ENCODE measurements around the gene SYNGAP1. TPM values are rescaled to one million over a fixed set of nuclear protein-coding genes. Genes with fewer than 3 reads are reported as not detected.

Gene SYNGAP1
- total RNA-seq, 1 experiment from 2014 or later, result 18.3 TPM

GRCh38 chr6:33451606-33452005 is 31.7 kb downstream of the SYNGAP1 start:
- H3K4me1 ChIP-seq, result no peaks in the 10 kb centered on the region
- CTCF ChIA-PET, result interaction anchor here (0.9 kb wide), 1 partner anchor 169 kb away, joined by 3 read pairs; no protein-coding TSS in a partner anchor
- intact Hi-C loops (cut with micrococcal nuclease; ENCODE audit: unreplicated experiment), result no loop called here
- H3K36me3 Mint-ChIP-seq (ENCODE audit: insufficient read depth, unreplicated experiment), result peaks cover 13% of the 10 kb centered on the region
- no TSS peak for BruUV-seq (replicated peaks)
- H3K9me3 Mint-ChIP-seq (ENCODE audit: unreplicated experiment), result no peaks in the 10 kb centered on the region
- POLR2A ChIA-PET, result no interaction called here
- no peaks in the 10 kb centered on the region for H3K27me3 ChIP-seq (replicated peaks; ENCODE audit: control insufficient read depth, insufficient read depth, low read length)
- no peaks in the 10 kb centered on the region for H3K9me3 ChIP-seq
- no peak overlapping the region for H3K4me3 ChIP-seq (ENCODE audit: low read depth, low read length)
- H3K4me3 Mint-ChIP-seq (ENCODE audit: unreplicated experiment), result no peak overlapping the region
- DNase-seq, result no peak
- no peak overlapping the region for H3K27ac Mint-ChIP-seq (ENCODE audit: unreplicated experiment)
- H3K36me3 ChIP-seq (ENCODE audit: control insufficient read depth, insufficient read depth, low read length), result no peaks in the 10 kb centered on the region; the same call in 1 of the 2 replicates
- no peak for TF ChIP-seq CTCF (IDR thresholded peaks at IDR 0.05; ENCODE audit: insufficient read depth in 1 of 2, low read depth in 1 of 2, low read length in 1 of 2, severe bottlenecking in 1 of 2, unreplicated experiment in 1 of 2)
- no peaks in the 10 kb centered on the region for H3K27me3 Mint-ChIP-seq (ENCODE audit: insufficient read depth, unreplicated experiment)
- H3K4me1 Mint-ChIP-seq (ENCODE audit: low read depth, unreplicated experiment), result peaks cover 19% of the 10 kb centered on the region

- intact Hi-C loops (cut with micrococcal nuclease; ENCODE audit: unreplicated experiment), result no loop called here
- Mint-ChIP-seq H3K4me1 (ENCODE audit: low read depth, unreplicated experiment) (peaks cover 19% of the 10 kb centered on the region), H3K4me3 (ENCODE audit: unreplicated experiment) (no peak overlapping the region), H3K36me3 (ENCODE audit: insufficient read depth, unreplicated experiment) (peaks cover 13% of the 10 kb centered on the region), H3K27me3 (ENCODE audit: insufficient read depth, unreplicated experiment) (no peaks in the 10 kb centered on the region), H3K9me3 (ENCODE audit: unreplicated experiment) (no peaks in the 10 kb centered on the region), H3K27ac (ENCODE audit: unreplicated experiment) (no peak overlapping the region)
- Histone ChIP-seq H3K36me3 (ENCODE audit: control insufficient read depth, insufficient read depth, low read length) (no peaks in the 10 kb centered on the region; the same call in 1 of the 2 replicates), H3K4me3 (ENCODE audit: low read depth, low read length) (no peak overlapping the region), H3K9me3 (no peaks in the 10 kb centered on the region), H3K4me1 (no peaks in the 10 kb centered on the region), H3K27me3 (replicated peaks; ENCODE audit: control insufficient read depth, insufficient read depth, low read length) (no peaks in the 10 kb centered on the region)
- ChIA-PET POLR2A (no interaction called here), CTCF (interaction anchor here (0.6 kb wide), 1 partner anchor 16 kb away, joined by 3 read pairs; no protein-coding TSS in a partner anchor)
- no TSS peak for BruUV-seq (replicated peaks)
- TF ChIP-seq CTCF (IDR thresholded peaks at IDR 0.05; ENCODE audit: insufficient read depth in 1 of 2, low read depth in 1 of 2, low read length in 1 of 2, severe bottlenecking in 1 of 2, unreplicated experiment in 1 of 2), result no peak
- no peak for DNase-seq
Measured at GRCh38 chr6:33452496-33452895, 32.6 kb downstream of the SYNGAP1 start.

- Mint-ChIP-seq H3K4me1 (ENCODE audit: low read depth, unreplicated experiment) (peaks cover 19% of the 10 kb centered on the region), H3K4me3 (ENCODE audit: unreplicated experiment) (peak overlapping the region; percentile 97), H3K36me3 (ENCODE audit: insufficient read depth, unreplicated experiment) (peaks cover 13% of the 10 kb centered on the region), H3K27ac (ENCODE audit: unreplicated experiment) (peak overlapping the region; percentile 80), H3K9me3 (ENCODE audit: unreplicated experiment) (no peaks in the 10 kb centered on the region), H3K27me3 (ENCODE audit: insufficient read depth, unreplicated experiment) (no peaks in the 10 kb centered on the region)
- no peaks in the 10 kb centered on the region for H3K27me3 ChIP-seq (replicated peaks; ENCODE audit: control insufficient read depth, insufficient read depth, low read length)
- peak overlapping the region; percentile 79 for H3K4me3 ChIP-seq (ENCODE audit: low read depth, low read length)
- no peaks in the 10 kb centered on the region for H3K9me3 ChIP-seq
- CTCF ChIA-PET, result interaction anchor here (1.1 kb wide), 1 partner anchor 28 kb away, joined by 3 read pairs; no protein-coding TSS in a partner anchor
- BruUV-seq (replicated peaks), result no TSS peak
- POLR2A ChIA-PET, result interaction anchor here (0.8 to 1.5 kb wide), 5 partner anchors 21 to 44 kb away, joined by 3 to 7 read pairs (median 3); no protein-coding TSS in a partner anchor
- no peak for DNase-seq
- H3K4me1 ChIP-seq, result no peaks in the 10 kb centered on the region
- no peak for TF ChIP-seq CTCF (IDR thresholded peaks at IDR 0.05; ENCODE audit: insufficient read depth in 1 of 2, low read depth in 1 of 2, low read length in 1 of 2, severe bottlenecking in 1 of 2, unreplicated experiment in 1 of 2)
- H3K36me3 ChIP-seq (ENCODE audit: control insufficient read depth, insufficient read depth, low read length), result no peaks in the 10 kb centered on the region; the same call in 1 of the 2 replicates
- intact Hi-C loops (cut with micrococcal nuclease; ENCODE audit: unreplicated experiment), result loop anchor here (2.0 kb wide), 1 partner anchor 25 kb away; no protein-coding TSS in a partner anchor
Measured at GRCh38 chr6:33453393-33454008, 33.6 kb downstream of the SYNGAP1 start.
